GM23338 (cell line): ENCODE measurements around the gene MARK2. TPM values are rescaled to one million over a fixed set of nuclear protein-coding genes. Genes with fewer than 3 reads are reported as not detected.

Experiments
- ATAC-seq: fragments of 200-7000 bp; cut with Tn5 transposase; 3 replicates; pipeline ENCODE4 v1.9.1; 2020
- DNase-seq: peaks from one replicate; pipeline ENCODE4 v3.0.0-alpha.2; 2015; ENCODE audit warnings: low spot score
- H2AFZ ChIP-seq: fragments of 200-600 bp; sonication (generic); 2 replicates; pipeline ENCODE4 v1.8.0; 2016; ENCODE audit warnings: antibody characterized with exemption, mild to moderate bottlenecking, moderate library complexity
- H3F3A ChIP-seq: fragments of 200-600 bp; sonication (generic); replicated peaks from 2 replicates; pipeline ENCODE4 v1.8.0; 2017; ENCODE audit warnings: antibody characterized with exemption, mixed run types, low read depth
- H3K27ac ChIP-seq: fragments of 200-600 bp; sonication (generic); 2 replicates; pipeline ENCODE4 v1.6.1; 2016; ENCODE audit warnings: low read depth
- H3K27me3 ChIP-seq: fragments of 200-600 bp; sonication (generic); 2 replicates; pipeline ENCODE4 v1.8.0; 2016; ENCODE audit warnings: mild to moderate bottlenecking, mixed run types, moderate library complexity; ENCODE audit not compliant: insufficient read depth
- H3K36me3 ChIP-seq: fragments of 200-600 bp; sonication (generic); 2 replicates; pipeline ENCODE4 v1.8.0; 2016; ENCODE audit warnings: mild to moderate bottlenecking; ENCODE audit not compliant: insufficient read depth
- H3K4me1 ChIP-seq: fragments of 200-600 bp; sonication (generic); 2 replicates; pipeline ENCODE4 v1.8.0; 2016; ENCODE audit warnings: mild to moderate bottlenecking, moderate library complexity; ENCODE audit not compliant: insufficient read depth
- H3K4me2 ChIP-seq: fragments of 200-600 bp; sonication (generic); 2 replicates; pipeline ENCODE4 v1.7.1; 2017; ENCODE audit warnings: mixed run types
- H3K4me3 ChIP-seq: fragments of 200-600 bp; sonication (generic); 2 replicates; pipeline ENCODE4 v1.6.1; 2016; ENCODE audit warnings: mixed run types
- H3K79me2 ChIP-seq: fragments of 200-600 bp; sonication (generic); replicated peaks from 2 replicates; pipeline ENCODE4 v1.8.0; 2017; ENCODE audit warnings: mild to moderate bottlenecking; ENCODE audit not compliant: insufficient read depth
- H3K9me2 ChIP-seq: fragments of 200-600 bp; sonication (generic); 2 replicates; pipeline ENCODE4 v1.8.0; 2017; ENCODE audit not compliant: insufficient read depth
- H4K20me1 ChIP-seq: fragments of 200-600 bp; sonication (generic); replicated peaks from 2 replicates; pipeline ENCODE4 v1.8.0; 2017; ENCODE audit warnings: mild to moderate bottlenecking; ENCODE audit not compliant: insufficient read depth
- H3K27ac Mint-ChIP-seq: 2 replicates; pipeline ENCODE4 v1.8.0; 2020; ENCODE audit warnings: inconsistent platforms, mild to moderate bottlenecking, moderate library complexity, mixed read lengths
- H3K27me3 Mint-ChIP-seq: 3 replicates; pipeline ENCODE4 v1.8.0; 2022; ENCODE audit warnings: low read depth, mild to moderate bottlenecking, moderate library complexity, mixed read lengths, inconsistent platforms; ENCODE audit not compliant: insufficient read depth, poor library complexity
- H3K36me3 Mint-ChIP-seq: 3 replicates; pipeline ENCODE4 v1.8.0; 2021; ENCODE audit warnings: low read depth, mild to moderate bottlenecking, inconsistent platforms, moderate library complexity, mixed read lengths
- H3K4me1 Mint-ChIP-seq: 3 replicates; pipeline ENCODE4 v1.8.0; 2020; ENCODE audit warnings: mild to moderate bottlenecking, inconsistent platforms, mixed read lengths
- H3K4me3 Mint-ChIP-seq: 3 replicates; pipeline ENCODE4 v1.8.0; 2021; ENCODE audit warnings: moderate library complexity, mild to moderate bottlenecking, inconsistent platforms, mixed read lengths
- H3K9me3 Mint-ChIP-seq: 3 replicates; pipeline ENCODE4 v1.8.0; 2020; ENCODE audit warnings: moderate library complexity, mild to moderate bottlenecking, inconsistent platforms, mixed read lengths
- CREB1 ChIP-seq: fragments of 250-450 bp; sonication (Bioruptor Pico); IDR thresholded peaks from 2 replicates; pipeline ENCODE4 v1.5.0; 2020; ENCODE audit warnings: low read depth, mild to moderate bottlenecking, moderate library complexity
- CTCF ChIP-seq, 2 experiments: fragments of 200-600 bp in 1 of 2; sonication (generic) in 1 of 2; conservative IDR thresholded peaks; 2 replicates each; pipeline versions ENCODE4 v1.5.1 to v1.6.1; 2016 to 2017; ENCODE audit warnings: antibody characterized with exemption in 2 of 2, low read depth in 2 of 2, mild to moderate bottlenecking in 2 of 2, moderate library complexity in 1 of 2
- EZH2 ChIP-seq: fragments of 200-600 bp; sonication (generic); IDR thresholded peaks from one replicate; pipeline ENCODE4 v1.8.0; 2017; ENCODE audit warnings: antibody characterized with exemption, mild to moderate bottlenecking, low read depth; ENCODE audit not compliant: unreplicated experiment
- EZH2phosphoT487 ChIP-seq: fragments of 200-600 bp; sonication (generic); IDR thresholded peaks from one replicate; pipeline ENCODE4 v1.8.1; 2018; ENCODE audit warnings: antibody characterized with exemption; ENCODE audit not compliant: unreplicated experiment
- JUNB ChIP-seq: IDR thresholded peaks from one replicate; pipeline ENCODE4 v1.6.1; 2016; ENCODE audit warnings: antibody characterized with exemption; ENCODE audit not compliant: unreplicated experiment
- NANOG ChIP-seq: IDR thresholded peaks from 2 replicates; pipeline ENCODE4 v1.6.1; 2016; ENCODE audit warnings: antibody characterized with exemption, borderline replicate concordance
- POLR2AphosphoS5 ChIP-seq: IDR thresholded peaks from 2 replicates; pipeline ENCODE4 v1.6.1; 2016; ENCODE audit warnings: antibody characterized with exemption, low read depth
- REST ChIP-seq: IDR thresholded peaks from one replicate; pipeline ENCODE4 v1.6.1; 2018; ENCODE audit warnings: antibody characterized with exemption; ENCODE audit not compliant: unreplicated experiment
- STAT1 ChIP-seq: IDR thresholded peaks from one replicate; pipeline ENCODE4 v1.6.1; 2016; ENCODE audit warnings: antibody characterized with exemption; ENCODE audit not compliant: unreplicated experiment
- ZNF114 ChIP-seq: fragments of 250-450 bp; sonication (Bioruptor Pico); IDR thresholded peaks from 2 replicates; pipeline ENCODE4 v1.5.0; 2020; ENCODE audit warnings: mild to moderate bottlenecking, moderate library complexity
- ZNF331 ChIP-seq: fragments of 250-450 bp; sonication (Bioruptor Pico); IDR thresholded peaks from 2 replicates; pipeline ENCODE4 v1.5.0; 2020; ENCODE audit warnings: low read depth, mild to moderate bottlenecking, moderate library complexity
- ZNF462 ChIP-seq: fragments of 250-450 bp; sonication (Bioruptor Pico); IDR thresholded peaks from 2 replicates; pipeline ENCODE4 v1.5.0; 2020; ENCODE audit warnings: mild to moderate bottlenecking, moderate library complexity
- polyA plus RNA-seq: library from polyadenylated mRNA; unstranded; fragments of >200 nt; fragmentation: Nextera tagmentation; extraction: Ambion mirVana; gene quantifications from 2 replicates; pipeline ENCODE4 v1.2.1, GENCODE V29; 2016
- total RNA-seq: library from RNA; depleted of rRNA; stranded (reverse); fragments of >200 nt; shearing (Covaris generic); gene quantifications from 2 replicates; pipeline ENCODE4 v1.2.3, GENCODE V29; 2014
- TF ChIP-seq, protein P1 (sequence below): IDR thresholded peaks from 2 replicates; pipeline ENCODE4 v1.6.1; 2016; ENCODE audit warnings: antibody characterized with exemption

Gene MARK2
- total and polyA plus RNA-seq, 2 experiments from 2014 or later, result 18.7 to 42.6 TPM

DNA sequence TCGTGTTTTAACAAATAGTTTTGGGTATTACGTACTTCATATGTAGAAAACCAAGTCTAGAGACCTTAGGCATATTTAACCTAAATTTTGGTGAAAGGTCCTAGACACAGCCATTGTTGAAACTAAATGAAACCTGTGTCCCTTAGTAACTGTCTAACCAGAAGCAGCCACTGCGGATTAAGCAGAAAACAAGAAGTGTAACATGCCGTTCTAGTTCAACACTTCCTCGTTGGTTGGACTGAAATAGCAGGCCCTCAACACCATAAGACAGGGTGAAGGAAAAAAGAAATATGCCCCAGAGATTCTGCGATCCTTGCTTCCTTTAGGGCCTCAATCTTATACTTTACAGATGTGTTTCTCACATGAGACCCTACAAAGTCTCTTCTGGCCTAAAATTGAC lies 101.9 kb downstream of the MARK2 start:
- no peak for TF ChIP-seq CREB1 (CRISPR knock-in tag)
- TF ChIP-seq, protein P1, sequence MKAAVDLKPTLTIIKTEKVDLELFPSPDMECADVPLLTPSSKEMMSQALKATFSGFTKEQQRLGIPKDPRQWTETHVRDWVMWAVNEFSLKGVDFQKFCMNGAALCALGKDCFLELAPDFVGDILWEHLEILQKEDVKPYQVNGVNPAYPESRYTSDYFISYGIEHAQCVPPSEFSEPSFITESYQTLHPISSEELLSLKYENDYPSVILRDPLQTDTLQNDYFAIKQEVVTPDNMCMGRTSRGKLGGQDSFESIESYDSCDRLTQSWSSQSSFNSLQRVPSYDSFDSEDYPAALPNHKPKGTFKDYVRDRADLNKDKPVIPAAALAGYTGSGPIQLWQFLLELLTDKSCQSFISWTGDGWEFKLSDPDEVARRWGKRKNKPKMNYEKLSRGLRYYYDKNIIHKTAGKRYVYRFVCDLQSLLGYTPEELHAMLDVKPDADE, result no peak
- no peak for TF ChIP-seq JUNB
- no peak for TF ChIP-seq EZH2phosphoT487
- no peak for TF ChIP-seq CTCF (conservative IDR thresholded peaks at IDR 0.05; ENCODE audit: low read depth in 2 of 2)
- no peak for TF ChIP-seq ZNF462 (CRISPR knock-in tag)
- no peak for TF ChIP-seq ZNF114 (CRISPR knock-in tag)
- no peak for TF ChIP-seq NANOG
- TF ChIP-seq POLR2AphosphoS5, result no peak
- no peak for TF ChIP-seq STAT1
- no peak for TF ChIP-seq ZNF331
- TF ChIP-seq REST, result no peak
- TF ChIP-seq EZH2, result no peak
- Histone ChIP-seq H3K4me1 (peaks cover 8% of the 10 kb centered on the region), H3K36me3 (no peaks in the 10 kb centered on the region), H3K79me2 (peaks cover 54% of the 10 kb centered on the region), H3K9me2 (no peaks in the 10 kb centered on the region), H4K20me1 (peaks cover 34% of the 10 kb centered on the region), H3K27me3 (no peaks in the 10 kb centered on the region), H3K4me3 (no peak overlapping the region), H3K27ac (no peak overlapping the region), H3F3A (peaks cover 30% of the 10 kb centered on the region), H2AFZ (no peak overlapping the region), H3K4me2 (no peak overlapping the region)
- DNase-seq (no peak), ATAC-seq (no peak)
- Mint-ChIP-seq H3K27me3 (peaks cover 17% of the 10 kb centered on the region), H3K27ac (no peak overlapping the region; the same call in 1 of the 2 replicates), H3K9me3 (no peaks in the 10 kb centered on the region), H3K36me3 (peaks cover under 1% of the 10 kb centered on the region; the same call in 2 of the 3 replicates), H3K4me1 (peaks cover 11% of the 10 kb centered on the region), H3K4me3 (peak overlapping the region; percentile 81)
